Measurements from ENCODE around the gene ARHGAP6.
"Not testable (repeated sequence)": the region's sequence is repeated elsewhere in the genome, so short reads cannot be mapped to it uniquely, and the experiment has no call there.

Gene ARHGAP6

DNA sequence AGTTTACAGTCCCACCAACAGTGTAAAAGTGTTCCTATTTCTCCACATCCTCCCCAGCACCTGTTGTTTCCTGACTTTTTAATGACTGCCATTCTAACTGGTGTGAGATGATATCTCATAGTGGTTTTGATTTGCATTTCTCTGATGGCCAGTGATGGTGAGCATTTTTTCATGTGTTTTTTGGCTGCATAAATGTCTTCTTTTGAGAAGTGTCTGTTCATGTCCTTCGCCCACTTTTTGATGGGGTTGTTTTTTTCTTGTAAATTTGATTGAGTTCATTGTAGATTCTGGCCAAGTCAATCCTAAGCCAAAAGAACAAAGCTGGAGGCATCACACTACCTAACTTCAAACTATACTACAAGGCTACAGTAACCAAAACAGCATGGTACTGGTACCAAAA, 146.5 kb downstream of the ARHGAP6 start:
- DNase-seq, result not testable (repeated sequence)

DNA sequence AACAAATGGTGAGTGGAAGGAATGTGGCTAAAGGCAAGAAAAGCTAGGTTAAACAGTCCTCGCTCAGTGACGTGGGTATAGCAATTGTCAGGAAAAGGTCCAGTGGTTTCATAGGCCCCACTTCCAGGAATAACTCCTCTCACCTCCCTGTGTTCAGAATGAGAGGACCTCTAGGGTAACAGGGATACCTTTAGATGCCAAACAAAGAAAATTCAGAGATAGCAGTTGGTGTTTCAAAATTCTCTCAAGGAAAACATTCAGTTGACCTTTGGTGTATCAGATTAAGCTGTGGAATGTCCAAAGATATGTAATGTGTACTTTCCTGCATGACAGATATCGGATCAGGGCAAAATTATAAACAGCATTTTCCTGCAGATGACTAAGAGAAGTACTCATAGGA, 155.9 kb downstream of the ARHGAP6 start:
- DNase-seq, result no peak

GRCh38 chrX:11504234-11504633, 161.5 kb downstream of the ARHGAP6 start:
- no peak for DNase-seq

- no peak for DNase-seq
Measured at GRCh38 chrX:11499076-11500044, 166.4 kb downstream of the ARHGAP6 start.

GRCh38 chrX:11491375-11491774, 174.3 kb downstream of the ARHGAP6 start:
- DNase-seq, result not testable (repeated sequence)

DNA sequence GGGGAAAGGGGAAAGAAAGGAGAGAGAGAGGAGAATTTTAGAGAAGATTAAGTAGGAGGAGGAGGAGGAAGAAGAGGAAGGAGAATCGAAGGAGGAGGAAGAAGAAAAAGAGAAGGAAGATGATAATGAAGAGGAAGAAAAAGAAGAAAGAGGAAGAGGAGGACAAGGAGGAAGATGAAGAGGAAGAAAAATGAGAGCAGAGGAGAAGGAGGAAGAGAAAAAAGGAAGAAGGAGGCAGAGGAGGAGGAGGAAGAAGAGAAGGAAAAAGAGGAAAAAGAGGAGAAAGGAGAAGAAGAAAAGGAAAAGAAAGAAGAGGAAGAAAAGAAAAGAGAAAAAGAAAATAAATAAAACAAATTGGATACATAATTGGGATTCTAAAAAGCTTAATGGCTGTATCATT, 181.4 kb downstream of the ARHGAP6 start:
- no peak for DNase-seq

- no peak for DNase-seq
Measured at GRCh38 chrX:11481035-11481434, 184.7 kb downstream of the ARHGAP6 start.

DNA sequence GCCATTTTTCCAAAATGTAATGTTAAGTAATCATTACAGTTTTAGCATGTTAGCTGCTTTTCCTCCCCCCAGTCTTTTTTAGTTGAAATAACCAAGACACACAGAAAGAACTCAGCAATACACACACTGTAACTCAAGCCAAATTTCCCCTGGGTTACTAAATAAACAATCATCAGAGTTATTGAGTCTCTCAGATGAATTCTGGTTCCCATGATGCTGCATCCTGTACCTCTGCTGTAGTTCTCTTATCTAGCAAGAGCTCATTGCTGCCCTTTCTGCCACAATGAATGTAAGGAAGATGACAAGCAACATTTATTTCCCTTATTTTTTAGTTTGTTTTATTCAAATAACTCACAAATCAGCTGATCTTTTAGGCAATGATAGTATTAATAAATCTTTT, 185.1 kb downstream of the ARHGAP6 start:
- no peak for DNase-seq

DNA sequence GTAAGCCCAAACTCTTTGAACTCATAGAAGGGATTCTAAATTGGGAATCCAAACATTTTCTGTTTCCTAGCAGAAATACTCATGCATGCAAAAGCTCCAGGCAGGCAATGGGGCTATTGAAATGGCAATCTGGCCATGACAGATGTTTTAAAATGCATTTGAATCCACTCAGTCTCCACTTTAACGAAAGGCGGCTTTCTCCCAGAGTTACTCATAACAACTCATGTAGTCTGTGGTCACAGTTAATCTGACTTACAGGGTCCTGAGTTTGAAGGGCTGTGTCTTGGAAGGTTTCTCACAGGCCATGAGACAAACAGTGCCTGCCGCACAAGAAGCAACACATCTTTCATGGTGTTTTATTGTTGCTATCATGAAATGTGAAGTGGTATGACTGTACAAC, 186.8 kb downstream of the ARHGAP6 start:
- DNase-seq, result no peak

DNA sequence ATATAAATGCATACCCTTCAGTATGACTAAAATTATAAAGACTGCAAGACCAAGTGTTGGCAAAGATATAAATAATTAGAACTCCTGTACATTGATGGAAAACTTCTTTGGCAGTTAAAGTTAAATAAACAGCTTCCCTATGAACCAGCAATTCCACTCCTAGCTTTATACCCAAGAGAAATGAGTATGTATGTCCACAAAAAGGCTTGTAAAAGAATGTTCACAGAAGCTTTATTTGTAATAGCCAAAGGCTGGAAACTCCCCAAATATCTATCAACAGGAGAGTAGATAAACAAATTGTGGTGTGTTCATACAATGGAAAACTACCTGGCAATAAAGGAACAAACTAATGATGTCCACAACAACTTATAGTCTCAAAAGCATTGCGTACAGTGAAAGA, 187.7 kb downstream of the ARHGAP6 start:
- DNase-seq, result no peak

GRCh38 chrX:11474576-11474975, 191.1 kb downstream of the ARHGAP6 start:
- DNase-seq, result no peak

DNA sequence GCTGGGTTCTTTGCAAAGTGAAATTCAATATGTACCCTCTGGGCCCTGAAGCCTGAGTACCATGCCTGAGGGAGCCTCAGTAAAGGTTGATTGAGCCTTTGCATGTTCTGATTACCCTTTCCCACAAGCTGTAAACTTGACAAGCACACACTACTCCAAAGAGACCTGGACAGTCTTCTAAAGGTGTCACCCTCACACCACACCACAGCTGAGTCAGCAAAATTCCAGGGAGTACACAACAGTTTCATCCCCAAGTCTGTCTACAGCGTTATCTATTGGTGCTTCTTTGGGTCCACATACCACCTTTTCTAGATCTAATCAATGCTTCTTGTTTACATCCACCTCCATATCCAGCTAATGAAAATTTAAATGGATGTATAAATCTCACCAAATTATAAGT, 191.7 kb downstream of the ARHGAP6 start:
- DNase-seq, result no peak

DNA sequence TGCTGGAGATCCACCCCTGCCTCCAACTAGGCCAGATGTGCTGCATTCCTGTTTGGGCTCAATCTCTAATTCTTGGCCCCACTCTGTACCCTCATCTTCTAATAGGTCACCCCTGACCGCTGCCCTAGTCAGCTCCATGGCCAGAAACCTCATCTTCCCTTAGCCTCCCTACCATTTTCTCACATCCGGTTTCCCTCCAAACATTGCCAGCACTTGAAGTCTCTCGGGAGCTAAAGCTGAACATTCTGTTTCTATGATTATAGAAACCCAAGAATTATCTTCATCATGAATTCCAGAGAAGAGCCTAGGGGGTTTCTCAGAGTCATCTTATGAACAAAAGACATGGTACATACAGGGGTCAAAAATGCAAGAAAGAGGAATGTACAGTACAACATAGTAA, 192.8 kb downstream of the ARHGAP6 start:
- DNase-seq, result no peak

- no peak for DNase-seq
Measured at GRCh38 chrX:11472381-11472780, 193.3 kb downstream of the ARHGAP6 start.

- no peak for DNase-seq
Measured at GRCh38 chrX:11470250-11470974, 195.3 kb downstream of the ARHGAP6 start.

GRCh38 chrX:11465648-11466411, 199.9 kb downstream of the ARHGAP6 start:
- no peak for DNase-seq

DNA sequence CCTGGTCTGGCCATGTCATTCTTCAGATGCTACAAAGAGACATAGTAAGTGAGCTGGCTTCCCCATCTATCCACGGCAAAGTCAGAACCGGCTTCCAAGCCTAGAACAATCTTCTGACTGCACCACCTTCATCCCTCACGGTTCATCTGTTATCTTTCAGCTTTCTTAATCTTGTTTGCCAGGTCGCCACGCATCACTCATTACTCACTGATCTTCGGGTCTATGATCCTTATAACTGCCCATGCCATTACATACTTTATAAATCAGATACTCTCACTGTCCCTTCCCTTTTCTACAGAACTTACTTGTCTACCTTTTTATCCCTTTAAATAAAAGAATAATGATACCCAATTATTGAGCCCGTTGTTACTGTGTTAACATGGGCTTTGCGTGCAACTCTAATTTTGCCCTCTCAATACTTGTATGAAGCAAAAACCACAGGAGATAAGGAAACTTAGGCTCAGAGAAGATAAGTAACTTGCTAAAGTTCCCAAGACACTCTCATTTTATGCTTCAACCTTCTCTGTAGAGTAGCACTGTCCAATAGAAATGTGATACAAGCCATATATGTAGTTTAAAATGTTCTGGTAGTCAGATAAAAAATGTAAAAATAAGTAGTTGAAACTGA, 200.8 kb downstream of the ARHGAP6 start:
- no peak for DNase-seq

DNA sequence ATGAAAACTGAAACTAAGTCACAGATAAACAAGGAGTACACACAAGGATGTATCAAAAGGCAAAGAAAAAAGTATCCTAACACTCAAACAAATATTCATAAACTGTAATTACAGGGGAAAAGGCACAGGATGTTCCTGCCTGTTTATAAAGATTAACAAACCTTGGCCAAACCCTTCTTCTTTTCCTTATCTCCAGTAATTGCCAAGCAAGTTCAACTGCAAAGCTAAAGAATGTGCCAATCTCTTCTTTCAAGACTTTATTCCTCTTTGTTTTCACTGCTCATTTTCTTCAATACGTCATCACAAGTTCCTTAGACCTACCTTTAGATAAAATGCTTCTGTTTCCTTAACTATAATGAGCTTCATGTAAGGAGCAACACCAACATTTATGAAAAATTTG, 201.3 kb downstream of the ARHGAP6 start:
- no peak for DNase-seq

GRCh38 chrX:11462648-11463047, 203.1 kb downstream of the ARHGAP6 start:
- no peak for DNase-seq

DNA sequence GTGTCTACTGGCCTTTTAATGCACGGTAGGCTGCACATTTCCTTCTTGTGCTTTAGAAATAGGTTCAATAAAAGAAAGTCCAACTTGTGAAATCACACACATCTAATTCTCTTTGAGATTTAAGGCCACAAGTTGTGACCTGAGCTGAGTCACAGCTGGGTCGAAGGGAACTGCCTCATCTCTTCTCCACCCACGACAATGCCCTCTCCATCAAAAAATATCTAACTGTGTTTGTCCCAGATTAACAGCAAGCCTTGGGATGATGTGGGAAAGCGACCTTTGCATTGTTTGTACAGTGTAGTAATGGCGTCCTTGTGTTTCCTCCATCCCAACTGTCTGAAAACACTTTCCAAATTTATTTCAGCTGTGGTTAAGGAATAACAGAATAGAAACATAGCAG, 203.6 kb downstream of the ARHGAP6 start:
- DNase-seq, result no peak

DNA sequence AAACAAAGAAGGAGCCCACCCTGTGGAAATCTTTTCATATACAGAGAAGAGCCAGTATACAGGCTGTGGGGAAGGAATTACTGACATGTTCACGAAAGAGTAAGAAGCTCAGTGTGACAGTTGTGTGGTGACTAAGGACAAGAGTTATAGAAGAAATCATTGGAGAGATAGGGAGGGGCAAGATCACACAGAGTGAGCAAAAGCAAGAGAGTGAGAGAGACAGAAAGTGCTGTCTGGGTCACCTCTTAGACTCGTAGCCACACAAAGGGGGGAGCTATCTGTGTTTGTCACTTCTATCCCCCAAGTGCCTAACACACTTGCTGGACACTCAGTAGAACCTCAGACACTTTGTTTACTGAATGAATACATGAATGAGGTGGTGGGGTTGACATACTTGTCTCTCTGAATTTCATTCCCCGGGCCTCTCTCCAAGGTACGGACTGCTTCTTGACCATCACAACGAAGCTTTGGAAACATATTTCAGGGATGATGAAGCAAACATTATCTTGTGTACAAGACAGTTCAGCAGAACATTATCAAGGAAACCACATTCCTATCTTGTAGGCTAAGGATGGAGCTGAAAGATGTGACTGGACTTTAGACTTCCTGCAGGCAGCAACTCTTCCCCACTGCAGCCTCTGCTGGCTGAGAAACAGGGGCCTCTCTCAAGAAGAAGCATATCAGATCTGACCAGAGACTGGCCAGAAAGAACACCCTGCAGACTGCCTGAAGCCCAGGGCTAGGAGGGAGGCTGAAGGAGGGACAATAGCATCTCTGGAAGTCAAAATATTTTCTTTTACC, 204.3 kb downstream of the ARHGAP6 start:
- DNase-seq, result no peak

DNA sequence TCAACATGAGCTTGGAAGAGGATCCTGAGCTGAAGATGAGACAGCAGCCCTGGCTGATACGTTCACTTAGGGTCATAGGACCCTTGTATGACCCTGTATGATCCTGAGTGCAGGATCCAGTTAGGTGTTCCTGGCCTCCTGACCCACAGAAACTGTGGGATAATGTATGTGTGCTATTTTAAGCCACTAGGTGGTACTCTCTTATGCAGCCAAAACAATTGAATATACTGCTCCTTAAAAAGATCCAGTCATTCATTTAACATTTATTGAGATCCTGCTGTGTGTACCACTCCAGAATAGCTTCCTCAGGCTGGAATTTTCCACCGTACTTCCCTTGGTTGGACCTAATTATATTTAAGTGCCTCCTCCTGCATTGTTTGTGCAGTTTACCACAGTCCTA, 205.4 kb downstream of the ARHGAP6 start:
- DNase-seq, result no peak
